Measurements from ENCODE around the gene ADAMTS3. TPM values are rescaled to one million over a fixed set of nuclear protein-coding genes. Genes with fewer than 3 reads are reported as not detected.

Gene ADAMTS3
- polyA plus RNA-seq, 1 donor from 2014 or later, result 0.20 TPM

DNA sequence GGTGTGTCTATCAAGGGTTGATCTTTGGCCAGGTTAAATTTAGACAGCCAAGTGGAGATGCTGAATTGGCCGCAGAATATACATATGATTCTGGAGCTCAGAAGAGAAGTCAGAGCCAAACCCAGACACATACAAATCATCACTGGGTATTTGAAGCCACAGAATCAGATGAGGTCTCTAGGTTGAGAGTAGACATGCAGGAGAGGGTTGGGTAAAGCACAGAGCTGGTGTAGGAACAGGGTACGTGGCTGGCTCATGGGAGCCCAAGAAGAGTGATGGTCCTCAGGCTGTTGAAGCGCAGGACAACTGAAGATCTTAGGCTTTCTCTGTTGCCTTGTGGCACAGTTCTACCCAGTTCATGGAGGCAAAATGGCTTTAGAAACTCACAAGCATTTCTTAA lies 37.7 kb downstream of the ADAMTS3 start:
- Histone ChIP-seq H3K36me3 (ENCODE audit: insufficient read depth, low read length) (no peaks in the 10 kb centered on the region), H4K20me1 (ENCODE audit: insufficient read depth) (no peaks in the 10 kb centered on the region), H3K9me2 (ENCODE audit: insufficient read depth, low read length) (no peaks in the 10 kb centered on the region), H2AFZ (ENCODE audit: low read depth, low read length) (no peak overlapping the region), H3K9ac (ENCODE audit: low read length) (no peak overlapping the region), H3K27me3 (ENCODE audit: insufficient read depth, low read depth, low read length) (no peaks in the 10 kb centered on the region), H3F3A (ENCODE audit: insufficient read depth, low read length, poor library complexity, severe bottlenecking) (no peaks in the 10 kb centered on the region), H3K4me2 (ENCODE audit: low read length) (no peak overlapping the region), H3K4me3 (ENCODE audit: low read length) (no peak overlapping the region), H3K9me3 (ENCODE audit: low read length) (no peaks in the 10 kb centered on the region), H3K27ac (ENCODE audit: low read length) (no peak overlapping the region), H3K79me2 (replicated peaks; ENCODE audit: insufficient read depth, low read length) (no peaks in the 10 kb centered on the region)
- TF ChIP-seq EP300 (conservative IDR thresholded peaks at IDR 0.05; ENCODE audit: poor library complexity, severe bottlenecking) (no peak), EZH2 (IDR thresholded peaks at IDR 0.05; ENCODE audit: borderline replicate concordance, insufficient read depth, low read length, poor library complexity, severe bottlenecking) (no peak), POLR2AphosphoS5 (IDR thresholded peaks at IDR 0.05) (no peak), RAD21 (conservative IDR thresholded peaks at IDR 0.05) (no peak), SMC3 (conservative IDR thresholded peaks at IDR 0.05; ENCODE audit: poor library complexity) (no peak), MXI1 (conservative IDR thresholded peaks at IDR 0.05; ENCODE audit: poor library complexity, severe bottlenecking) (no peak), TAF1 (IDR thresholded peaks at IDR 0.05; ENCODE audit: low read depth) (no peak)
- TF ChIP-seq, protein P1, sequence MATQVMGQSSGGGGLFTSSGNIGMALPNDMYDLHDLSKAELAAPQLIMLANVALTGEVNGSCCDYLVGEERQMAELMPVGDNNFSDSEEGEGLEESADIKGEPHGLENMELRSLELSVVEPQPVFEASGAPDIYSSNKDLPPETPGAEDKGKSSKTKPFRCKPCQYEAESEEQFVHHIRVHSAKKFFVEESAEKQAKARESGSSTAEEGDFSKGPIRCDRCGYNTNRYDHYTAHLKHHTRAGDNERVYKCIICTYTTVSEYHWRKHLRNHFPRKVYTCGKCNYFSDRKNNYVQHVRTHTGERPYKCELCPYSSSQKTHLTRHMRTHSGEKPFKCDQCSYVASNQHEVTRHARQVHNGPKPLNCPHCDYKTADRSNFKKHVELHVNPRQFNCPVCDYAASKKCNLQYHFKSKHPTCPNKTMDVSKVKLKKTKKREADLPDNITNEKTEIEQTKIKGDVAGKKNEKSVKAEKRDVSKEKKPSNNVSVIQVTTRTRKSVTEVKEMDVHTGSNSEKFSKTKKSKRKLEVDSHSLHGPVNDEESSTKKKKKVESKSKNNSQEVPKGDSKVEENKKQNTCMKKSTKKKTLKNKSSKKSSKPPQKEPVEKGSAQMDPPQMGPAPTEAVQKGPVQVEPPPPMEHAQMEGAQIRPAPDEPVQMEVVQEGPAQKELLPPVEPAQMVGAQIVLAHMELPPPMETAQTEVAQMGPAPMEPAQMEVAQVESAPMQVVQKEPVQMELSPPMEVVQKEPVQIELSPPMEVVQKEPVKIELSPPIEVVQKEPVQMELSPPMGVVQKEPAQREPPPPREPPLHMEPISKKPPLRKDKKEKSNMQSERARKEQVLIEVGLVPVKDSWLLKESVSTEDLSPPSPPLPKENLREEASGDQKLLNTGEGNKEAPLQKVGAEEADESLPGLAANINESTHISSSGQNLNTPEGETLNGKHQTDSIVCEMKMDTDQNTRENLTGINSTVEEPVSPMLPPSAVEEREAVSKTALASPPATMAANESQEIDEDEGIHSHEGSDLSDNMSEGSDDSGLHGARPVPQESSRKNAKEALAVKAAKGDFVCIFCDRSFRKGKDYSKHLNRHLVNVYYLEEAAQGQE (IDR thresholded peaks at IDR 0.05; ENCODE audit: borderline replicate concordance), result no peak
- TF ChIP-seq, protein P2, sequence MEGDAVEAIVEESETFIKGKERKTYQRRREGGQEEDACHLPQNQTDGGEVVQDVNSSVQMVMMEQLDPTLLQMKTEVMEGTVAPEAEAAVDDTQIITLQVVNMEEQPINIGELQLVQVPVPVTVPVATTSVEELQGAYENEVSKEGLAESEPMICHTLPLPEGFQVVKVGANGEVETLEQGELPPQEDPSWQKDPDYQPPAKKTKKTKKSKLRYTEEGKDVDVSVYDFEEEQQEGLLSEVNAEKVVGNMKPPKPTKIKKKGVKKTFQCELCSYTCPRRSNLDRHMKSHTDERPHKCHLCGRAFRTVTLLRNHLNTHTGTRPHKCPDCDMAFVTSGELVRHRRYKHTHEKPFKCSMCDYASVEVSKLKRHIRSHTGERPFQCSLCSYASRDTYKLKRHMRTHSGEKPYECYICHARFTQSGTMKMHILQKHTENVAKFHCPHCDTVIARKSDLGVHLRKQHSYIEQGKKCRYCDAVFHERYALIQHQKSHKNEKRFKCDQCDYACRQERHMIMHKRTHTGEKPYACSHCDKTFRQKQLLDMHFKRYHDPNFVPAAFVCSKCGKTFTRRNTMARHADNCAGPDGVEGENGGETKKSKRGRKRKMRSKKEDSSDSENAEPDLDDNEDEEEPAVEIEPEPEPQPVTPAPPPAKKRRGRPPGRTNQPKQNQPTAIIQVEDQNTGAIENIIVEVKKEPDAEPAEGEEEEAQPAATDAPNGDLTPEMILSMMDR (IDR thresholded peaks at IDR 0.05; ENCODE audit: poor library complexity, severe bottlenecking), result no peak

GRCh38 chr4:72529148-72529822 lies 39.7 kb downstream of the ADAMTS3 start:
- Histone ChIP-seq H3K36me3 (ENCODE audit: insufficient read depth, low read length) (no peaks in the 10 kb centered on the region), H3K4me2 (ENCODE audit: low read length) (no peak overlapping the region), H3F3A (ENCODE audit: insufficient read depth, low read length, poor library complexity, severe bottlenecking) (no peaks in the 10 kb centered on the region), H3K27ac (ENCODE audit: low read length) (no peak overlapping the region), H4K20me1 (ENCODE audit: insufficient read depth) (no peaks in the 10 kb centered on the region), H3K9me3 (ENCODE audit: low read length) (no peaks in the 10 kb centered on the region), H3K9me2 (ENCODE audit: insufficient read depth, low read length) (no peaks in the 10 kb centered on the region), H3K4me3 (ENCODE audit: low read length) (no peak overlapping the region), H3K9ac (ENCODE audit: low read length) (no peak overlapping the region), H3K27me3 (ENCODE audit: insufficient read depth, low read depth, low read length) (no peaks in the 10 kb centered on the region), H2AFZ (ENCODE audit: low read depth, low read length) (no peak overlapping the region), H3K79me2 (replicated peaks; ENCODE audit: insufficient read depth, low read length) (no peaks in the 10 kb centered on the region)
- TF ChIP-seq POLR2AphosphoS5 (IDR thresholded peaks at IDR 0.05) (no peak), SMC3 (conservative IDR thresholded peaks at IDR 0.05; ENCODE audit: poor library complexity) (no peak), EZH2 (IDR thresholded peaks at IDR 0.05; ENCODE audit: borderline replicate concordance, insufficient read depth, low read length, poor library complexity, severe bottlenecking) (no peak), MXI1 (conservative IDR thresholded peaks at IDR 0.05; ENCODE audit: poor library complexity, severe bottlenecking) (no peak), TAF1 (IDR thresholded peaks at IDR 0.05; ENCODE audit: low read depth) (no peak), EP300 (conservative IDR thresholded peaks at IDR 0.05; ENCODE audit: poor library complexity, severe bottlenecking) (no peak), RAD21 (conservative IDR thresholded peaks at IDR 0.05) (no peak)
- TF ChIP-seq, protein P1 (IDR thresholded peaks at IDR 0.05; ENCODE audit: borderline replicate concordance), result no peak
- TF ChIP-seq, protein P2 (IDR thresholded peaks at IDR 0.05; ENCODE audit: poor library complexity, severe bottlenecking), result no peak
